HG02938 (cell line): ENCODE data around the gene SSC4D.

ENCODE experiments used
- ATAC-seq: cut with Tn5 transposase; IDR thresholded peaks from one replicate; pipeline ENCODE4 v1.9.1; 2021; ENCODE audit warnings: mild to moderate bottlenecking, moderate library complexity; ENCODE audit not compliant: unreplicated experiment

The SSC4D gene

GRCh38 chr7:76356115-76356514 is 53.4 kb downstream of the SSC4D start:
- ATAC-seq, result no peak

DNA sequence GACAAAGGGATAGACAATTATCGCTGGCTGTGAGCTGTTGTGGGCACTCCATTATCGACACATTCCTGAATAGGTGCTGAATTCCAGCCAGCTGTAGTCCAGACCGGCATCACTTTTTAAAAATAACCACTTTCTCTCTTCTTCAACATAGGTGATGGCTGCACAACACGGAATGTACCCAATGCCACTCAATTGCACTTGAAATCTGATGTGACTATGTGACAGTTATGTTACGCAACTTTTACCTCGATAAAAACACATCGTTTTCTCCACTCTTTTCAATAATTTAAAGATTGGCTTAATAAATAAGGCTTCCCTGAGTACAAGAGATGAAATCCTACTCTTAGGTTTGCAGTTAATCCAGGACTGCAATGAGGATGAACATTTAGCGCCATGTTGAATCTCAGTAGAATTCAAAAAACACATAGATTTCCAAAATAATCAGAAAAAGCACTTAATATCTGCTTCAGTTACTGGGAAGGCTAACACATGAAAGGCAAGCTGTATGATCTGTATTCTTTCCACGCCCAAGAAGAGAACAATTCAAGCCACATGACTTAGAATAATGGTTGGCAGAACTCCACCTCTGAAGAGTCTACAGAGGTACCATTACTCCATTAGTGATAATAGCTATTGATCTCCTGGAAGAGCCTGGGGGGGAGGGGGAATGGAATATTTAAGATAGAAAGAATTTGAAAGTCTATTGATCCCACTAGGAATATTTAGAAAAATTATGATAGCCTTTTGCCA is 54.3 kb downstream of the SSC4D start:
- no peak for ATAC-seq

- ATAC-seq, result no peak
Measured at GRCh38 chr7:76354516-76354915, 55.0 kb downstream of the SSC4D start.

- ATAC-seq, result no peak
Measured at GRCh38 chr7:76353744-76354143, 55.8 kb downstream of the SSC4D start.

DNA sequence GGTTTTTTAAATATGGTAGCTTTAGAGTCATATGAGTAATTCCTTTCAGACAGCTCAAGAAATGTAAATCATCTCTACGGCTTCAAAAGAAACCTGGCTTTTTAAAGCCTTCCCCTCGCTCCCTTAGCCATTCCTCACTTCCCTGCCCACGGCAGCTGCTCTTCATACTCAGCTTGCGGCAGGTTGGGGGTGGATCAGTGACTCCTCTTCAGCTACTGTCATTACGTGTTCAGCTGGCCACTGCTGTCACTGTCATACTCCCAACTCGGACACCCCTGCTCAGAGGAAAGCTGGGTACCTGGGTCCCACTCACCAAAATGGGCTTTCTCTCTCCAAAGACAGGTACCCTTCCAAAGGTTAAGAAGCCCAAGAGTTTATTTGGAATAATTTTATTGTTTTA is 57.3 kb downstream of the SSC4D start:
- ATAC-seq, result no peak

GRCh38 chr7:76351372-76351771 is 58.1 kb downstream of the SSC4D start:
- ATAC-seq, result no peak

DNA sequence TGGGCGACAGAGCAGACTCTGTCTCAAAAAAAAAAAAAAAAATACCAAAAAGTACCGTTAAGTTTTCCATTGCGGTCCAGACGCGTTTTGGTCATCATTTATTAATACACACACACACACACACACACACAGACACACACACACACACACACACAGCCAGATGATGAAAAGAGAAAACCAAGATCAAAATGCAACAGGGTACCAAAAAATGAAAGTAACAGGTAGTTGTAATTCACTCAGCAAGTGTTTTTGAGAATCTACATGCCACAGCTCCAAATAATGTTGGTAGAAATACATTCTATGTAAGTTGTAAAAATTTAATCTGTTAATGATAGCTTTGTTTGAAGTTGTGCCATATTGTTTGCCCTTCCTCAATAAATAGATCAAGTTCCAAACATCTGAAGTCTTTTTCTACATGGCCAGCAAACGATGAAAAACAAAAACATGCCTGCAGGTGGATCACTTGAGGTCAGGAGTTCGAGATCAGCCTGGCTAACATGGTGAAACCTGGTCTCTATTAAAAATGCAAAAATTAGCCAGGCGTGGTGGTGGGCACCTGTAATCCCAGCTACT is 60.1 kb downstream of the SSC4D start:
- no peak for ATAC-seq

- ATAC-seq, result no peak
Measured at GRCh38 chr7:76347710-76348109, 61.8 kb downstream of the SSC4D start.

DNA sequence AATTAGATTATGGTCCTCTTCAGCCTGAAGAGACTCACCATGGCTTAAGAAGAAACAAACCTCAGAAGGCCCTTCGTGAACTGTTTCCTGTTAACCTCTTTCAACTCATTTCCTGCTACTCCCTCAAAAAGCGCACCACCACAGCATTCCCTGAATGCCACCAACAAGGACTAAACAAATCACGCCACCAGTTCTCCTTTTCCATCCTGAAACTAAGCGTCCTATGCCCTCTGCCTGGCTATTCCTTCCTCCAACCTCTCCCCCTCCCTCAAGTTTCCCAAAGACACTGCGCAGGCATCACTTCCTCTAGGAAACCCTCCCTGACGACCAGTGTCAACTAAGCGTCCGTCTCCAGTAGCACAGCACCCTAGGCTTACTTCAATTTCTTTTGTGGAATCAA is 62.7 kb downstream of the SSC4D start:
- no peak for ATAC-seq

DNA sequence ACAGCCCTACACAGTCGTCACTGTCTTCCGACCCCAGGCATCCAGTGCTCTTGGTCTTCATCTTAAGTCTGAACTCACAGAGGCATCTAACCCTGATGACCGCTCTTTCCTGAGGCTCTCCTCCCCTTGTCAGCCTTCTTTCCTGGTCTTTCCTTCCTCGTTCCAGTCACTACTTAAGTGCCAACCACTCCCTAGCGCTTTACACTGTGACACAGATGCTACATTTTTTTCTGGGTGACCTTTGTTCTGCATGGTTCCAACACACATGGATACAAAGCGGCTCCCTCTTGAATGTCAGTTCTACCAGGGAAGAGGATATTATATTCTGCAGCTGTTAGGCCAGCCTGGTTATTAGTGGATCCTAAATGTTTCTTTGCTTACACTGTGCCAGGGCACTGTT is 63.4 kb downstream of the SSC4D start:
- no peak for ATAC-seq

DNA sequence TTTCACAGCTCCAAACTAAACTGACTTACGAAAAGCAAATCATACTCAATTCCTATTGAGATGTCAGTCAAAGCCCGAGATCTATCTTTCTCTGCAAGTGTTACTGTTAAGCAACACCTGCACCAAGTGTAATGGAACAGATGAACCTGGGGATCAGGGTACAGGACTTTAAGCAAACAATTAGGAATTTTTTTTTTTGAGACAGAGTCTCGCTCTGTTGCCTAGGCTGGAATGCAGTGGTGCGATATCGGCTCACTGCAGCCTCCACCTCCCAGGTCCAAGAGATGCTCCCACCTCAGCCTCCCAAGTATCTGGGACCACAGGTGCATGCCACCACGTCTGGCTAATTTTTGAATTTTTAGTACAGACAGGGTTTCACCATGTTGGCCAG is 65.6 kb downstream of the SSC4D start:
- no peak for ATAC-seq

DNA sequence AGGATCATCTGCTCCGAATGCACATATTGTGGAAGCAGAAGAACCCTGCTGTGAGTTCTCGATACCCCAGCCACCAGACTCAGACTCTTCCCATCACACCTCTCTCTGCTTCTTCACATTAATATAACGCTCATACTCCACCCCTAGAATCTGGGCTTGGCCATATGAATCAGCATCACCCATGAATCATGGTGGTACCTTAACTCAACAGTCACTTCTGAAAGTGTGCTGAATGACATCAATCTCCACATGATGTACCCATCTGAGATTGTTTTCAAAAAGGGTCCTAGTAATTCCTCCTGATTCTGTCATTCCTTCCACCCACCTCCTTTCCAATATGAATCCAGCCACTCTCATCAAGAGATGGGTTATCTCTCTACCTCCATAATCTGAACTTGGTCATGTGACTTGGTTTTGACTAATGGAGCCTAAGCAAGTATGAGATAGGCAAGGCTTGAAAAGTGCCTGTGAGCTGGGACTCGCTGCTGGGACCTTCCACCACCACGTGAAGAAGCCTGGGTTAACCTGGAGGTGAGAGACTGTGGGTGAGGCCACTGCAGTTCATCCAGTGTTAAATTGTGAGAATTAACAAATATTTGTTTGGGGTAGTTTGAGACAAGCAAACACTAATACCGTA is 66.1 kb downstream of the SSC4D start:
- no peak for ATAC-seq

DNA sequence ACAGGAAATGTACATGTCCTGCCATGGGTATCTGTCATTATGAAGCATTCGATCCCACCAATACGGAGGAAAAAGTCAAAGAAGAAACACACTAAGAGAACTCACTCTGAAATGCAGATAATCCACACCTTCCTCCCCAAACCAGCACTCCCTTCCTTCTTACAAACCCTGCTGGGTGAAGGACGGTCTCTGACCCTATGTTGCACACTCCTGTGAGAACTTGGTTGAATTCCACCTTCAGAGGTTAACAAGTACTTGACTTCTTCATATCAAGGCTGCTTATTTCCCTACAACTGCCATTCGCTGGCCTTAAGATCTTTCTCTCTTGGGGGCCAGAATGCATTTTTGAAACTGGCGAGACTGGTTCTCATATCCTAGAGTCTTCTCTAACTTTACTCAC is 67.3 kb downstream of the SSC4D start:
- no peak for ATAC-seq

DNA sequence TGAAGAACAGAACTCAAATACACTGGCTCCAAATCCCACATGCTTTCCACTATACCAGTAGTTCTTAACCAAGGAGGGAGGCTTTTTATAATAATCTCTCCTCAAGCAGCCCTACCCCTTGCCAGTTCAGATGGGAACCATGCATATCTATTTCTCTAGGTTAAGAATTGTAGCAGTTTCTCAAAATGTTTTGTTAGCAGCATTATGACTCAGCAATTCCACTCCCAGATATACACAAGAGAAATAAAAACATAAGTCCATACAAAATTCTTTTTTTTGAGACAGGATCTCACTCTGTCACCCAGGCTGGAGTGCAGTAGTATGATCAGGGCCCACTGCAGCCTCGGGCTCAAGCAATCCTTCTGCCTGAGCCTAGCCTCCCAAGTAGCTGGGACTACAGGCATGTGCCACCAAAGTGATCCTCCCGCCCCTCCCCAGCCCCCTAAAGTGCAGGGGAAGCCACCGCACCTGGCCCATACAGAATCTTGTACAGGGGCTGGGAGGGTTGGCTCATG is 68.8 kb downstream of the SSC4D start:
- ATAC-seq, result no peak
